BJ (cell line): ENCODE data around the gene TMEM141. TPM values are rescaled to one million over a fixed set of nuclear protein-coding genes. Genes with fewer than 3 reads are reported as not detected.

Source experiments
- CTCF ChIA-PET: fragments of 350-600 bp; formaldehyde crosslinking; extraction: SDS; loops from one replicate; lab custom pipeline; 2021; ENCODE audit warnings: antibody characterized with exemption, inconsistent platforms; lab: Yijun Ruan, JAX
- POLR2A ChIA-PET: fragments of 300-600 bp; sonication (Branson Sonifier 250); formaldehyde crosslinking; extraction: SDS; loops from one replicate; lab custom pipeline; 2021; ENCODE audit warnings: antibody characterized with exemption; lab: Charles Lee
- DNase-seq: peaks from one replicate; pipeline ENCODE4 v3.0.0-alpha.2; 2011; ENCODE audit warnings: low read depth
- H3K27me3 ChIP-seq: 2 replicates; pipeline ENCODE4 v1.6.0; 2011; ENCODE audit warnings: low read length; ENCODE audit not compliant: control insufficient read depth, insufficient read depth
- H3K36me3 ChIP-seq: 2 replicates; pipeline ENCODE4 v1.5.1; 2011; ENCODE audit warnings: low read length; ENCODE audit not compliant: control insufficient read depth, insufficient read depth
- H3K4me3 ChIP-seq: 2 replicates; pipeline ENCODE4 v1.5.1; 2011; ENCODE audit warnings: low read depth, mild to moderate bottlenecking, control low read depth, low read length
- CTCF ChIP-seq: IDR thresholded peaks from 2 replicates; pipeline ENCODE4 v1.5.1; 2011; ENCODE audit warnings: low read depth, mild to moderate bottlenecking, control low read depth, inconsistent platforms, low read length, moderate library complexity; ENCODE audit not compliant: insufficient read depth
- polyA minus RNA-seq: library from RNA; depleted of rRNA, polyadenylated mRNA; stranded (reverse); fragments of >200 nt; gene quantifications from 2 replicates; pipeline ENCODE4 v1.2.3, GENCODE V29; 2011; rRNA and poly(A)+ RNA removed
- polyA plus RNA-seq: library from polyadenylated mRNA; depleted of rRNA; stranded (reverse); fragments of >200 nt; gene quantifications from 2 replicates; pipeline ENCODE4 v1.2.3, GENCODE V29; 2011; rRNA removed

The TMEM141 gene
- 51.5 and 62.5 TPM in 2 replicates for polyA plus RNA-seq
- polyA minus RNA-seq, result 5.2 and 18.7 TPM in 2 replicates

- TF ChIP-seq CTCF, result no peak
- Histone ChIP-seq H3K4me3 (peak within 1 kb of the TSS; percentile 99), H3K27me3 (peaks cover 1% of the 10 kb centered on the region), H3K36me3 (no peaks in the 10 kb centered on the region; the same call in 1 of the 2 replicates)
- POLR2A ChIA-PET, result no interaction called here
- peak; percentile 94 for DNase-seq
- CTCF ChIA-PET, result interaction anchor here (0.6 to 1.8 kb wide), 14 partner anchors 9 to 444 kb away, joined by 3 to 15 read pairs (median 4); partner anchors contain the start of genes AJM1 and RABL6
Measured at GRCh38 chr9:136790640-136791515, at the start of gene TMEM141. Gene TMEM141 (plus strand): TSS chr9:136791344. CDS start chr9:136791371, 27 bp downstream.

- CTCF ChIA-PET, result interaction anchor here (1.0 kb wide), 1 partner anchor 19 kb away, joined by 4 read pairs; no protein-coding TSS in a partner anchor
- TF ChIP-seq CTCF, result no peak
- no peak for DNase-seq
- Histone ChIP-seq H3K27me3 (peaks cover 11% of the 10 kb centered on the region), H3K4me3 (no peak overlapping the region), H3K36me3 (no peaks in the 10 kb centered on the region)
- POLR2A ChIA-PET, result no interaction called here
Measured at GRCh38 chr9:136741883-136742571, 49.1 kb upstream of the TMEM141 start.

- ChIA-PET CTCF (interaction anchor here (1.0 to 1.4 kb wide), 2 partner anchors 18 to 27 kb away, joined by 3 read pairs; no protein-coding TSS in a partner anchor), POLR2A (no interaction called here)
- Histone ChIP-seq H3K4me3 (no peak within 1 kb of the TSS), H3K36me3 (no peaks in the 10 kb centered on the region), H3K27me3 (peaks cover 11% of the 10 kb centered on the region)
- peak; percentile 29; the same call in 1 of the 2 replicates for TF ChIP-seq CTCF
- DNase-seq, result no peak
Measured at GRCh38 chr9:136742591-136743391, 48.4 kb upstream of the TMEM141 start, which contains the start of gene LCN10. Gene LCN10 (minus strand): TSS chr9:136742940. CDS start chr9:136742903, 37 bp downstream.

- ChIA-PET POLR2A (no interaction called here), CTCF (interaction anchor here (1.0 to 1.5 kb wide), 5 partner anchors 15 to 38 kb away, joined by 3 to 4 read pairs (median 3); partner anchors contain the start of gene LCN8)
Measured at GRCh38 chr9:136743639-136744211, 47.4 kb upstream of the TMEM141 start.

More at GRCh38 chr9:136743639-136744211, 47.4 kb upstream of the TMEM141 start:
- TF ChIP-seq CTCF, result no peak
- H3K4me3 ChIP-seq, result no peak overlapping the region
- no peak for DNase-seq
- H3K36me3 ChIP-seq, result no peaks in the 10 kb centered on the region
- peaks cover 8% of the 10 kb centered on the region for H3K27me3 ChIP-seq
